ENCODE measurements around the gene PIP. TPM values are rescaled to one million over a fixed set of nuclear protein-coding genes. Genes with fewer than 3 reads are reported as not detected.

PIP gene, protein sequence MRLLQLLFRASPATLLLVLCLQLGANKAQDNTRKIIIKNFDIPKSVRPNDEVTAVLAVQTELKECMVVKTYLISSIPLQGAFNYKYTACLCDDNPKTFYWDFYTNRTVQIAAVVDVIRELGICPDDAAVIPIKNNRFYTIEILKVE
- total RNA-seq = not detected in 2 replicates

DNA sequence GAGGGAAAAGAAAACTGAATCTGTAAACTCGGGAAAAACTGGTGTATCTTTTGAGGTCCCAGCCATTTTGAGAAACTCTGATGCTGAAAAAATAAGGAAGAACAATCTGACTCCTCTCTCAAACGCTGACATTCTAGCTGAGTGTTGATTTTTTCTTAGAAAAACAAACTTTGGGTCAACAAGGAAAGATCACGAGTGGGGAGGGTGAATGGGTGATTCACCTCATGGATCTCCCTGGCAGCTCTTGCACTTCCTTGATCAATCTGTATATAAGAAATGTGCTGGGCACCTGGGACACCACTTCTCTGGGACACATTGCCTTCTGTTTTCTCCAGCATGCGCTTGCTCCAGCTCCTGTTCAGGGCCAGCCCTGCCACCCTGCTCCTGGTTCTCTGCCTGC lies at the start of gene PIP:
PIP (plus strand) TSS at position 297 of the 400 bp plus-strand sequence; CDS start at position 337, 40 bp downstream.

DNA sequence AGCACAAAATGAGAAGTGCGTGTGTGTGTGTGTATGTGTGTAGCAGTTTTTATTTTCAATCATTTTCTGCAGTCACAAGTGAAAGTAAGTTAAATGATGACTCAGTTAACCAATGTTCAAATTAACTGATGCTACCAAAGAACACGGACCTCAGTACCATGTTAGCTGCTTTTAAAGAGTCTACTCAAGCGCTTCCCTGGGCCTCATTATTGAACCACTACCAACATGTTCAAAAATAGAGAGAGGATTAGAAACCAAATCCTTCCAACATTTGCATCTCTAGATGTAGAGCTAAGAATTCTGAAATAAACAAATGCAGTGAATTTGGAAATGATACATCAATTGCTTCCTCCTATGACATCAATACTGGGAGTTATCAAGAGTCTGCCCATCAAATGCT lies 51.1 kb downstream of the PIP start, which contains the start of gene TAS2R39:
TAS2R39 (plus strand) TSS at position 396 of the 400 bp plus-strand sequence; CDS start at position 396, 0 bp downstream.

Other genes with a start within 250 kb of the PIP start
- not detected in 2 replicates for gene TRPV6, start 246.3 kb upstream of the PIP start, total RNA-seq
- not detected in 2 replicates for gene TRPV5, start 198.3 kb upstream of the PIP start, total RNA-seq
- not detected in 2 replicates for gene LLCFC1, start 192.6 kb upstream of the PIP start, total RNA-seq
- gene KEL, start 169.7 kb upstream of the PIP start, total RNA-seq = not detected in 2 replicates
- gene OR9A2, start 104.9 kb upstream of the PIP start, total RNA-seq = not detected in 2 replicates
- gene OR6V1, start 79.7 kb upstream of the PIP start, total RNA-seq = not detected in 2 replicates
- gene TAS2R39, start 51.3 kb downstream of the PIP start, total RNA-seq = not detected in 2 replicates
- not detected in 2 replicates for gene TAS2R40, start 90.0 kb downstream of the PIP start, total RNA-seq
- gene GSTK1, start 131.4 kb downstream of the PIP start, total RNA-seq = 61.1 and 78.7 TPM in 2 replicates
- gene TMEM139, start 152.9 kb downstream of the PIP start, total RNA-seq = under 0.01 and 0.61 TPM in 2 replicates
- 18.8 and 21.4 TPM in 2 replicates for gene CASP2, start 156.3 kb downstream of the PIP start, total RNA-seq
- gene CLCN1, start 184.0 kb downstream of the PIP start, total RNA-seq = not detected in 2 replicates
- 1.3 and 1.4 TPM in 2 replicates for gene FAM131B, start 230.6 kb downstream of the PIP start, total RNA-seq
- 23.9 and 29.9 TPM in 2 replicates for gene ZYX, start 249.3 kb downstream of the PIP start, total RNA-seq

Data from epithelial cell of umbilical artery (primary cell).